ENCODE data around the gene C4orf50.

The C4orf50 gene

DNA sequence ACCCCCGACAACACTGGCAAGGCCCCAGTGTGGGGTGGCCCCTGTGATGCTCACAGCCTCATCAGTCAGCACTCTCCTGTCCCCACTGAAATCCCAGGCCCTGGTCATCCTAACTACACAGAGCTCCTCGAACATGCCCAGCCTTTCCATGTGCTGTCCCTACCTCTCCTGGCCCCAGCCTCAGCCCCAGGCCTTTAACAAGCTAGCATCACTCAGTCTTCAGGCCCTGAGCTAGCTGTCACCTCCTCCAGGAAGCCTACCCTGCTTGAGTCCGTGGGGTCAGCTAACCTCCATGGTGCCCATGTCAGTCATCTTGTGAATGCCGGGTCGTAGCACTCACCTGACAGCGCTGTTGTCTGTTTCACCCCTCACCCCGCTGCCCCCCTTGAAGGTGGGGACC, 25.6 kb upstream of the C4orf50 start:
- no peak for DNase-seq (ENCODE audit: low read depth)

DNA sequence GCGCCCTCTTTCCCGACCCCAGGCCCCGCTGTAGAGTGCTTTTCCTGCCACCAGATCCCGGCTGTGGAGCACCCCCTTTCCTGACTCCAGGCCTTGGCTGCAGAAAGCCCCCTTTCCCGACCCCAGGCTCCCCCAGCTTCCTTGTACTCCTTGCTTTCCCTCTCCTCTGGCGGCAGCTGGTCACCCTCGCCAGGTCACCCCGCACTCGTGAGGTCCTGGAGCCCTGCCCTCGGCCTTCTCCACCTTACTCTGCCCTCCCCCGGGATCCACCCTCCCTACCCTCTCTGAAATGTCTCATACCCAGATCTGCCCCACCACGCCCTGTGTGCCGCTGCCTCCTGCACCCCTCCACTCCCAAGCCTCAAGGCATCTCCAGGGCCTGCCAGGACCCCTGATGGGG, 25.0 kb upstream of the C4orf50 start:
- DNase-seq (ENCODE audit: low read depth) = no peak

DNA sequence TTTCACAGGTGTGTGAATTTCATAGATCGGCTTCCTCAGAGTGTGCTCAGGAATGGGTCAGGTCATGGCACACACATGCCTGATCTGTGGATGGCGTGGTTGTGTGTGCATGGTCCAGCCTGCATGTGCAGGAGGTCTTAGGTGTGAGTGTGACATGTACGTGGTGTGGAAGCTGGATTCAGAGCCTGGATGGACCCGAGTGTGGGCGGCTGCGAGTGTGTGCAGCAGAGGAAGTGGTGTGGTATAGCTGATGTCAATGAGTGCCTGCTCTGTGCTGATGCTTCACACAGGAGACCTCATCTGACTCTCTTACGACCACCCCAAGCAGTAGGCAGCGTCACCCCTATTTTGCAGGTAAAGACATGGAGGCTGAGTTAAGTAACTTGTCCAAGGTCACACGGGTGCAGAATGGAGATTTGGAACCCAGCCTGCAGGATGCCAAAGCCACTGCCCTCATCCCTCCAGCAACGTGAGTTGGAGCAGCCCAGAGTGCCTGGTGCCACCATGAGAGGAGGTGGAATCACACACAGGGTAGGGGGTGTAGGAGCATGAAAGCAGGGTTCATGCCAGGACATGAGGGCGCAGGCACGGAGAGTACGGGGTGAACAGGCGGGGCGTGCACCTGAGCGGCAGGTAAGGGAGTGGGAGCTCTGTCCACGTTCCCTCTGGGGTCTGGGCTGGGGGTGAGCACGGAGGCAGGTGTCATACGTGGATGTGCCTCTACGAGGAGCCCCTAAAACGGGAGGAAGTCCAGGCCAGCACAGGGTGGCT, 24.2 kb upstream of the C4orf50 start:
- DNase-seq (ENCODE audit: low read depth) = no peak

DNA sequence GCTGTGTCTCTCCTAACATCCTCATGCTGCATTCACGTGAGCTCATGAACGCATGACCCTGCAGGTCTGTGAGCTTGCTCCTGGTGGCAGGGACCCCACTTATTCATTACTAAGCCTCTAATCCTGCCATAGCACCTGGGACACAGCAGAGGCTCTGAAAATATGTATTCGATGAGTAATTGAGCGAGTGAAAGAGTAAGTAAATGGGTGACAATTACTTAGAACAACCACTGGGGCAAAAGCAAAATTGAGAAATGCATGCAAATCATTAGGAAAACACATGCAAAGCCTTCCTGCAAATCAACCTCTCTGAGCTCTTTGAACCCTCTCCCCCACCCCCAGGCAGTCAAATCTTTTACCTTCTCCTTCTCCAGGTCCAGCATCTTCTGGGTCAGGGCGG, 23.6 kb upstream of the C4orf50 start:
- DNase-seq (ENCODE audit: low read depth) = no peak

DNA sequence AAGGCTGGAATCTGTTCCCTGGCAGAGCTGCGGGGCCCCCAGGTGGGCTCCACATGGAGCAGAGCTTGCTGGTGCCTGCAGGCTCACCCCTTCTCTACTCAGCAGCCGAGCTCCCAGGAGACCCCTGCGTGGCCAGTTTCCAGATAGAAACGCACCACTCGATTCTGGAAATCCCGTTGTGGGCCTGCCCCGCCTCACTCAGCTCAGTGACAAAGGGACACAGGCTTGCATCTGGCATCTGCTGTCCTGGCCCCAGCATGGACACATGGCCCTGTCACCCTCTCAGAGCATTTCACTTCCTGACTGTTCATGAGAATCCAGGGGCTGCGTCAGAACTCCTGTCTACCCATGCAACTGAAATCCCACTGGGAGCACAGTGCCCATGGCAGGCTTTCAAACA, 20.5 kb upstream of the C4orf50 start:
- DNase-seq (ENCODE audit: low read depth) = no peak

DNA sequence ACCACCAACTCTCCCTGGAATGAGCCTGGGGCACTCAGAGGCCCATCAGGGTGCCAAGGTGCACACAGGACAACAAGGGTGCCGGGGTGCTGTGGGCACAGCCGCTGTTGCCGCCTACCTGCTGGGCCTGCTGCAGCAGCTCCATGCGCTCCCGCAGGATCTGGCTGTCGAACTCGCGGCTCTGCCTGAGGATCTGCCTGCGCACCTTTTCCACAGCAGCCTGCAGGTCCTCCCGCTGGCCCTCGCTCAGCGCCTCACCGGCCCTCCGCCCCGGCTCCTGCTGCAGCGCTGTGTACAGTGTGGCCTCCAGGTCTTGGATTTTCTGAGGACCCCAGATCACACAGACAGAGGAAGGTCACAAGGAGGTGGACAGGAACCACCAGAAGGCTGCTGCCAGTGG, 17.6 kb upstream of the C4orf50 start:
- DNase-seq (ENCODE audit: low read depth) = no peak

DNA sequence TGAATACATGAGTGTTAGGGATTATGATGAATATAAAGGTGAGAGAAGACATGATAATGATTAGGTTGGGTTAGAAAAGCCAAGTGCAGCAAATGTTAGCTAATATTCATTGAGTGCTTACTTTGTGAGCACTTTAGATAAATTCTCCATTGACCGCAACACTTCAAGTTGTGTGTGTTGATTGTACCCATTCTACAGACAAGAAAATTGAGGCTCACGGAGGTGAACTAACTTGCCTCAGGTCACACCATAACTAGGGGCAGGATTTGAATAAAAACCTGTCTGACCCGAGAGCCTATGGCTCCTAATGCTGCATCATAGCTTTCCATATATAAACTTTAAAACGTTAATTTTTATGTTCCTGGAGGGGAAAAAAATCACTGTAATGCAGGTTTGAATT, 15.2 kb upstream of the C4orf50 start:
- DNase-seq (ENCODE audit: low read depth) = no peak

DNA sequence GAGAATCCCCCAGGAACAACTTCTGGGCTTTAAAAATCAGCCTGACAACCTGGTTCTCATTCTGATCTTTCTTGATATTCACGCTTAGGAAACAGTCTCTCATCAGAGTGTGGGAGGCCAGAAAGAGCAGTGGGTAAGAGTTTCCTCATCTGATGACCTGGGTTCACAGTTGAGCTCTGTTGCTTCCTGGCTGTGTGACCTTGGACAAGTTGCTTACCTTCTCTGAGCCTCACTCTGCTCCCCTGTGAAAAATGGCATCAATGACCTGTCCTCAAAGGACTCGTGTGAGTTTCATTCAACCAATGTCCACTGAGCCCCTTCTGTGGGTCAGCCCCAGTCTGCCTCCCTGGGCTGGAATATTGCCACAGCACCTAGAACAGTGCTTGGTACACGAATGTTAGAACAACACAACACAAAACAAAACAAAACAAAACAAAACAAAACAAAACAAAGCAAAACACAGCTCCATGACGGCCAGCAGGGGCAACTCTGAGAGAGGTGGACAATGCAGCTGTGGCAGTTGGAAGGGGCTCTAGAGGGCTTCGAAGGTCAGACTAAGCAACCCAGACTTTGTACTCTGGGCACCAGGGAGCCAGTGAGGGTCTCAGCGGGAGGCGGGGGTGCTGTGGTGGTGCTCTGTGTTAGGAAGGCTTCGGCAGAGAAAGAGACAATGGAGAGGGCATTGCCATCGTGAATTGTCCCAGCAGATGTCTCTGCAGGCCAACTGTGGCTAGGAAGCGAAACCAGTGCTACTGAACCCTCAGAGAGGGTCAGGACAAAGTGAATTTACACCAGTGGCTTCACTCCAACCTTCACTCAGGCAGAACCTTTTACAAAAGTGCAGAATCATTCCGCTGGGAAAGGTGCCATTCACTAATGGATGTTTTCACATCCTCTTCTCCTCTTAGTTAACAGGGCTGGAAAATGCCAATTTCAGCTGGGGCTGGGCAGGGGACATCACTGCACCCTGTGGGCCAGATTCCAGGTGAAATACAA, 14.3 kb upstream of the C4orf50 start:
- DNase-seq (ENCODE audit: low read depth) = no peak

DNA sequence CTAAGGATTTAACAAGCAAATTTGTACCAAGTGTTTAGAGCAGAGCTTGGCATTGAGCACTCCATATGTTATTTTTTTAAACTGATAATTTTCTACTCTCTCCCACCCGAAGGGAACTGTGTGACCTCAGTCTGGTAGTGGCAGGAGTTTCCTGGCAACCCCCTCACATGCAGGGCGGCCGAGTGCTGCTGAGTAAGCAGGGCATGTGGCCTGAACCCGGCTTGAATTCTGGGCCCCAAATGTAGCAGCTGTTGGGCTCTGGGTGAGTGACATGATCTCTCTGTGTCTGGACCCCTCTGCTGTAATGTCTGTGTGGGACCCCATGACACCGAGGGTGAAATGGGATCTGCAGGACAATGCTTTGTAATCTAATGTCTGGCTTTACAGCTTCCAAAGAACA, 13.6 kb upstream of the C4orf50 start:
- DNase-seq (ENCODE audit: low read depth) = no peak

DNA sequence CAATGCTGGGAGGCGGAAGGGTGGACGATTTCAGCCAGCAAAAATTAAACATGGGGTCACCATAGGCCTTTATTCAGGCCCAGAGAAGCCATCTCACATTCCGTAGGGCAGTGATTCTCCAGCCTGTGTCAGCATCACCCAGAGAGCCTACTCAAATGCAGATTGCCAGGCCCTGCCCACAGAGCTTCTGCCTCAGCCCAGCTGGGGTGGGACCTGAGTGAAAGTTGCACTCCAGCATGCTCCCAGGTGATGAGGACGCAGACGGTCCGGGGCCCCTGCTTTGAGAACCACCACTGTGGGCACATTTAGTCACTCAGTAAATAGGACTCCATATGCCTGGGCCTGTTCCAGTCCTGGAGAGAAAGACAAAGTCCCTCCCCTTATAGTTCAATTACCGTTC, 12.4 kb upstream of the C4orf50 start:
- no peak for DNase-seq (ENCODE audit: low read depth)

DNA sequence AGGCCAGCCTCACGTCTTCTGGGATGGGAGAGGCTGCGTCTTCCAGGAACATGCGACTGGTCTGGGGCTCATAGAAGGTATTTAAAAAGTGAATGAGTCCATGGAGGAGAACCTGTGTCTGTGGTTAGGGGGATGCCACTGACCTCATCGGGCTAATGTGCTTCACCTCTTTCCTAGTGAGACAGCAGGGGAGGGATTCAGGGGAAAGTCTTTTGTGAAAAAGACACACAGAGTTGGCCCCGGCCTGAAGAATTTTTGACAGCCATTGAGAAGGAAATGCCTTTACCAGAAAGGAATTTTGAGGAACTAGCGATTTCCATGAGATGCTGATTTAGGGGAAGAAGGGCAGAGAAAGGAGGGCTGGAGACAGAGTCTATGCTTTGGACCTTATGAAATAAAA, 11.0 kb upstream of the C4orf50 start:
- no peak for DNase-seq (ENCODE audit: low read depth)

DNA sequence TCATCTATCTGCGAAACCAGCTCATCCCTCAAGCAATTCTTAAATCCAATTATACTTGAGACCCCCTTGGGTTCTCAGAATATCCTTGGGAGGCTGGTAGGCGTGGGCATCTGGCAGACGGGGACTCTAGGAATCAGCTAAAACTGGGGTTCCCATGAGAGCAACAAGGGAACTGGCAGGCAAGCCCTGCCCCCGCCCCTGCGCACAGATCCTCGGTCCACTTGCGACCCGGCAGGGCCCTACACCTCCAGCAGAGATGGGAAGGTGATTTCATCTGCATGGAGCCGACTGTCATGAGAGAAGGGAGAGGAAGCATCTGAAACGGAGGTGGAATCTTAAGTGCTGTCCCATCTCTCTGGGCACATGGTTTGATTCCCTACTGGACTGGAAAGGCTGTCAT, 9.9 kb upstream of the C4orf50 start:
- no peak for DNase-seq (ENCODE audit: low read depth)

DNA sequence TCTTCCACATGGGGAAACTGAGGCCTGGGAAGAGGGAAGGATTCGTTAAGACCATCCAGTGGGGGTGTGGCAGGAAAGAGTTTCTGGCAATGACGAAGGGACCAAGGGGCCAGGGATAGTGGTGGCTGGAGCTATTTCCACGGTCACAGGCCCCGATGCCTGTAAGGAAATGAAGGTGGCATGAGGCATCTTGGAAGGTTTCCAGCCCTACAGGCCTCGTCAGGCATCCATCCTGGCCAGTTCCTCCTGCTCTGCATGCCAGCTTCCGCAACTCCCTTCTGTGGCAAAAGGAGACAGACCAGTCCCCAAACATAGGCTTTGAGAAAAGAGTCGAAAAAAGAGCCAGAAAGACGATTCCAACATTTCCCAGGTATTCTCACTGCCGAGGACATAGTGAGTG, 9.2 kb upstream of the C4orf50 start:
- no peak for DNase-seq (ENCODE audit: low read depth)

DNA sequence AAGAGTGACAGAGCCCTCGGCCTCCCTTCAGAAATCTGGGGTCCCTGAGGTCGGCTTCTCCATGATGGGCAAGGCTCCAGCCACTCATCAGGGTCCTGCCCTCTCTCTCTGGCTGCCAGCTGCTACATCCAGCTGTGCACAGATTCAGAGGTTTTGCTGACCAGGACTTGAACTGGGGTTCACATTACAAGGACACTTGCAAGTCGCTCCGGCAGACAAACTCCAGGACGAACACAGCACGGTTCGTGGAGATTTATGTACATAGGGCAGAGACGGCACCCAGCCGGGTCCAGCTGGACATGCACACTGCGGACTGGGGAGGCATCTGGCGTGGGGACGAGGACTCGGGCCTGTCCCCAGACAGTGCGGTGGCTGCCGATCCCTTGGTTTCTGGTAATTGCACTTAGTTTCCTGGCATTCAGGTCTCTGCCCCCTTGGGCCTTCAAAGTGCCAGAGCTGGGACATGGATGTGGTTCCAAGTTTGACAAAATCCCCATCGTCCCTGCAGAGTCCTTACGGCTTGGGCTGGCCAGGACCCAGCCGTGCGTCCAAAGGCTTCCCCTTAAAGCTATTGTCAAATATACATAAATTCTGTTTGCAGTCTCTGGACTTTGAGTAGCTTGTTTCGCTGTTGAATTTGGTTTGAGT, 6.2 kb upstream of the C4orf50 start:
- no peak for DNase-seq (ENCODE audit: low read depth)

DNA sequence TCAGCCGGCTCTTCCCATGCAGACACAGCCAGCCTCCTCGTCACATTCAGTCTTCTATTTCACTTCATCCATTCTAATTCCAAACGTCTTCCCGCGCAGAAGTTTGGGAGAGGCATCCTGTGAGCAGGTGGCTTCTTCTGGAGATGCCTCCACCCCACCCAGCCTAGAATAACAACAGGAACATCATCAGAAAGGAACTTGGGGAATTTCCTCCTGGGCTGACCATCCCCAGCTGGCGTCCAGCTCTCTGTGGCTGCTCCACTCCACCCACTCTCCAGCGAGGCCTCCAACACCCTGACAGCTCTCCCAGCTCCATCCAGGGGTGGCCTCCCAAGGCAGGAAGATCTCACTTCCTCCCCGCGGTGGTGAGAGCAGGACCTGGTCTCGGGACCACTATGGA, 5.5 kb upstream of the C4orf50 start:
- peak; percentile 21 for DNase-seq (ENCODE audit: low read depth)

DNA sequence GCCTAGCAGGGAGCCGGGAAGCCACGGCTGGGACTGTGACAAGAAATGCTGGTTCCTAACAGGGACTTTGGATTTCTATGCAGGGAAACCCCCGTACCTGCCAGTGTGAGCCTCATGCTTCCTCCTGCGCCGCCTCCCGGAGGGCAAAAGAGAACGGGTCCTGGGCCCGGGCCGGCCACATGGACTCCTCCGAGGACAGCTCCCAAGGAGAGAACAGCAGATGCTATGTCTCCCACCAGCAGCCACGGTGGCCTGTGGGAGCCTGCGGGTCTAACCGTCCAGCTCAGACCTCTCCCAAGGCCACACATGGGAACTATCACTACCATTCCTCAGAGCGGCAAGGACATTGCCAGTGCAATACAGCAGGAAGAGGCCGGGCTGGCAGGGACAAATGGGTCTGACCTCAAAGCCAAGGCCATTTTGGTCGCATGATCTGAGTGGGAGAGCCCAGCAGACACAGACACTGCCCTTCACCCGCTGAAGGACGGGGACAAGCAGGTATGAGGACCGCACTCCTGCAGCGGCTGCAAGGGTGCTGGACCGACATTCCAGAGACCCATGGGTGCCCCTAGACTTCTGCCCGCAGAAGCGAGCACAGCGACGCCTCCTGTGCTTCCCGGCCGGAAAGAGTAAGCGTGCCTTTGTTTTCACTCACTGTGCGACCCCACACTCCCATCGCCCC, 4.5 kb upstream of the C4orf50 start:
- no peak for DNase-seq (ENCODE audit: low read depth)

DNA sequence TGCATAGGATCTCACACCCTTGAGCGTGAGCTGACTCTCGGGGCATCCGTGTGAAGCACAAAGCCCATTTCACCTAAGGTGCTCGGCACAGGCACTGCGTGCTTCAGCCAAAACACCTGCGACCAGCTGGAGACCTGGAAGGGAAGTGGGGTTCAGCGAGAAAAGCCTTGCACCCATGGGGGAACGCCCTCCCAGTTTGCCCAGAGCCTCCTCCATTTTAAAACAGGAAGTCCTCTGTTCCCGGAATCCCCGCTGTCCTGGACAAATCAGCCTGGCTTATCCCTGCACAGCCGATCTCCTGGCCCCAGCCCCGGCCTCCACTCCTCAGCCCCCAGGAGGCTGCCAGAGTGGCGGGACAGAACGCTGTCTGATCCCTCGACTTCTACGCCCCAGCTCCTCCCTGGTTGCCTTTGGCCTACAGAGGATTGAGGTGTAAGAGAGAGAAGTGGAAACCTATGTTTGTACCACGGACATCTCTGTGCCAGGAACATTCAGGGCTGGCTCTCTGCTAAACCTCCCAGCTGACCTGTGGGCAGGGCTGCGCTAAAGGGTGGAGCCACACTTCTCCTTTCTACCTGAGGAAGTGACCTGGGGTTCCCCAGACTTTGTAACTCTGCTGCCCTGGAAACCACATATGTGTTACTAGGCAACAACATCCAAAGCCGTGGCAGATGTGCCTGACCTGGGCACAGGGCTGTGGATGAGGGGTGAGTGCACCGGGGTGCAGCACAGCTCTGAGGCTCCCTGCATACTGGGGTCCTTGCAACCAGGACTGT, 3.8 kb upstream of the C4orf50 start:
- no peak for DNase-seq (ENCODE audit: low read depth)

DNA sequence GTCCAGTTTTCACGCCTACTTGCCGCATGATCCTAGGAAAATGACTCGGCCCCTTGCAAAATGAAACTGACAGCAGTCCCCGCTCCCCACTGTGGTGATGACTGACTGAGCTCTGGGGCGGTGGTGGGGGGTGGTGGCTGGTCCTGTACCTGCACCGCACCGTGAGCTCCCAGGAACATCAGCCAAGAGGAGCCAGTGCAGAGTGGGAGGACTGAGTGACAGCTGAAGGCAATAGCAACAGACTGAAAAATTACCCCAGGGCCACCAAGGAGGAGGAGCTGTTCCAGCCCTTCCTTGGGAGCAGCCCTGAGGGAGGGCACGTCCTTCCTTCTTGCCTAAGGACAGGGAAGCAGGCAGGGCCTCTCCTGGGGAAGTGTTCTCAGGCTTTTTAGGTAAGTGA, 2.4 kb upstream of the C4orf50 start:
- DNase-seq (ENCODE audit: low read depth) = no peak

DNA sequence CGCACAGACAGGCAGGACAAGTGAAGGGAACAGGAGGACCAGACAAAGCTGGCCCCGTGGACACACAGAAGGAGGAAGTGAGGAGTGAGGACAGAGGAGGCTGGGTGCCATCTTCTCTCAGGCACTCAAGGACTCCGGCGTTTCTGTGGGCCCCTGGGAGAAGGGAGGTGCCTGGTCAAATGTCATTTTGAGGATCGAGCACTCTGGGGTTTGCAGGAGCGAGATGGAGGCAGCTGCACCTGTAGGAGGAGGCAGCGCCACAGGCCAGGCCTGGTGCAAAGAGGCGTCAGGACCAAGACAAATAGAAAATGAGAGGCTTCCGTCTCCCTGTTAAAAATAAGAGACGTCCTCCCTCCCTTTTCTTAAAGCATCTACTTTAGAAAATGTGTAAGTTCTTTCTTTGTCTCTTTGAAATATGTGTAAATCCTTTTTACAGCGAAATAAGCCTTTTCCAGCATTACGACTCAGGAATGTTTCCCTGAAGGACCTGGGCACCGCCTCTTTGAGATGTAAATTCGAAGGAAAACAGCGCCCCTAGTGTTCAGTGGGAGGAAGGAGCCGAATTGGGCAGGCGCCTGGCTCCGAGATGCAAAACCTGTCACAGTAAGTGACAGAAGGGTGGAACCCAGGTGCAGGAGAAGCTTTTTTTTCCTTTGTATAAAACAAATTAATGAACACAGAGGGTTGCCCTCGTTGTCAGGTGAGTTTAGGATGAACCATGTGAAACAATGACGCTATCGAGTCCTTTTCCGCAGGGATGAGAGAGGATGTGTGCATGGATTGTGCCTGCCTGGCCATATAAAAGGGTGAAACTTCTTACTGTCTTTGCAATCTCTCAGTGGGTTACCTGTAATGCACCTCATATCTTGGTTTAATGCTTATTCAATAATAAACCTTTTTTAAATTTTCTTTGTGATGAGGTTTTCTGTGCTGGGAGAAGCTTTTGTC, 1.4 kb upstream of the C4orf50 start:
- peak; percentile 39 for DNase-seq (ENCODE audit: low read depth)

DNA sequence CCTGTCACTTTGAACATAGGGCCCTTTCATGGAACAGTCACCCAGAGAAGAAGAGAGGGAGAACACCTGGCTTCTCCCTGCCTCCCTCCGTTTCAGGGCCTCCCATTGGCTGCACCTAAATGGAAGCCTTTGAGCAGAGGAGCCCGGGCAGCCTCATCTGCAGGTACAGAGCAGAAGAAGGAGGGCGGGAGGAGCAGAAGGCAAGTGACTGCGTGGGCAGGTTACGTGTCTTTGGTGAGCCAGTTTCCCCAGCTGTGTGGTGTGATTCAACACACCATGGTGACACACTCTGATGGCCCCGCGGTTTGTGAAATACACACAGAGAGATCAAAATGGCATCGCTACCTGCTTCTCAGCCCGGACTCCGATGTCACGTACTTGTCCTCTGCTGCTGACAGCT, 431 bp downstream of the C4orf50 start:
- DNase-seq (ENCODE audit: low read depth) = no peak
